ENCODE data around the gene CLCA1. TPM values are rescaled to one million over a fixed set of nuclear protein-coding genes. Genes with fewer than 3 reads are reported as not detected.

The CLCA1 gene
- total and polyA plus RNA-seq, 7 donors = 0.83 to 262 (median 192) TPM; not detected in 3

- H3K9me3 ChIP-seq = no peaks in the 10 kb centered on the region
- H3K27me3 ChIP-seq = no peaks in the 10 kb centered on the region
- no peak overlapping the region for H3K4me3 ChIP-seq
- H3K36me3 ChIP-seq = no peaks in the 10 kb centered on the region
- DNase-seq = no peak
- no peak overlapping the region for H3K27ac ChIP-seq
- intact Hi-C loops (cut with DNase I) = no loop called here
- no peak for TF ChIP-seq EP300 (IDR thresholded peaks at IDR 0.05)
- TF ChIP-seq, protein P1, sequence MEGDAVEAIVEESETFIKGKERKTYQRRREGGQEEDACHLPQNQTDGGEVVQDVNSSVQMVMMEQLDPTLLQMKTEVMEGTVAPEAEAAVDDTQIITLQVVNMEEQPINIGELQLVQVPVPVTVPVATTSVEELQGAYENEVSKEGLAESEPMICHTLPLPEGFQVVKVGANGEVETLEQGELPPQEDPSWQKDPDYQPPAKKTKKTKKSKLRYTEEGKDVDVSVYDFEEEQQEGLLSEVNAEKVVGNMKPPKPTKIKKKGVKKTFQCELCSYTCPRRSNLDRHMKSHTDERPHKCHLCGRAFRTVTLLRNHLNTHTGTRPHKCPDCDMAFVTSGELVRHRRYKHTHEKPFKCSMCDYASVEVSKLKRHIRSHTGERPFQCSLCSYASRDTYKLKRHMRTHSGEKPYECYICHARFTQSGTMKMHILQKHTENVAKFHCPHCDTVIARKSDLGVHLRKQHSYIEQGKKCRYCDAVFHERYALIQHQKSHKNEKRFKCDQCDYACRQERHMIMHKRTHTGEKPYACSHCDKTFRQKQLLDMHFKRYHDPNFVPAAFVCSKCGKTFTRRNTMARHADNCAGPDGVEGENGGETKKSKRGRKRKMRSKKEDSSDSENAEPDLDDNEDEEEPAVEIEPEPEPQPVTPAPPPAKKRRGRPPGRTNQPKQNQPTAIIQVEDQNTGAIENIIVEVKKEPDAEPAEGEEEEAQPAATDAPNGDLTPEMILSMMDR (IDR thresholded peaks at IDR 0.05) = no peak
- TF ChIP-seq POLR2AphosphoS5 (IDR thresholded peaks at IDR 0.05) = no peak
- TF ChIP-seq POLR2A (IDR thresholded peaks at IDR 0.05) = no peak
- no peaks in the 10 kb centered on the region for H3K4me1 ChIP-seq
- 76 to 88% methylated on average over 4 of the region's 4 CpGs for WGBS, 2 donors
Observed at GRCh38 chr1:86447198-86447790, 21.4 kb upstream of the CLCA1 start.

- Histone ChIP-seq H3K9me3 (no peaks in the 10 kb centered on the region), H3K27ac (no peak overlapping the region), H3K4me3 (no peak overlapping the region), H3K27me3 (no peaks in the 10 kb centered on the region), H3K4me1 (no peaks in the 10 kb centered on the region), H3K36me3 (no peaks in the 10 kb centered on the region)
- DNase-seq = no peak
- TF ChIP-seq POLR2AphosphoS5 (IDR thresholded peaks at IDR 0.05) = no peak
- TF ChIP-seq POLR2A (IDR thresholded peaks at IDR 0.05) = no peak
- TF ChIP-seq EP300 (IDR thresholded peaks at IDR 0.05) = no peak
- TF ChIP-seq, protein P1 (IDR thresholded peaks at IDR 0.05) = no peak
- intact Hi-C loops (cut with DNase I) = no loop called here
- 24 to 74% methylated on average over 1 of the region's 1 CpG for WGBS, 2 donors
Observed at GRCh38 chr1:86448670-86449069, 20.1 kb upstream of the CLCA1 start.

- Histone ChIP-seq H3K27me3 (no peaks in the 10 kb centered on the region), H3K4me1 (no peaks in the 10 kb centered on the region), H3K9me3 (no peaks in the 10 kb centered on the region), H3K4me3 (no peak overlapping the region), H3K36me3 (no peaks in the 10 kb centered on the region), H3K27ac (no peak overlapping the region)
- intact Hi-C loops (cut with DNase I) = no loop called here
- TF ChIP-seq, protein P1 (IDR thresholded peaks at IDR 0.05) = no peak
- TF ChIP-seq POLR2AphosphoS5 (IDR thresholded peaks at IDR 0.05) = no peak
- no peak for TF ChIP-seq EP300 (IDR thresholded peaks at IDR 0.05)
- TF ChIP-seq POLR2A (IDR thresholded peaks at IDR 0.05) = no peak
- WGBS, 2 donors = 9 to 61% methylated on average over 1 of the region's 1 CpG
- DNase-seq = no peak
Observed at GRCh38 chr1:86449103-86449502, 19.6 kb upstream of the CLCA1 start.

DNA sequence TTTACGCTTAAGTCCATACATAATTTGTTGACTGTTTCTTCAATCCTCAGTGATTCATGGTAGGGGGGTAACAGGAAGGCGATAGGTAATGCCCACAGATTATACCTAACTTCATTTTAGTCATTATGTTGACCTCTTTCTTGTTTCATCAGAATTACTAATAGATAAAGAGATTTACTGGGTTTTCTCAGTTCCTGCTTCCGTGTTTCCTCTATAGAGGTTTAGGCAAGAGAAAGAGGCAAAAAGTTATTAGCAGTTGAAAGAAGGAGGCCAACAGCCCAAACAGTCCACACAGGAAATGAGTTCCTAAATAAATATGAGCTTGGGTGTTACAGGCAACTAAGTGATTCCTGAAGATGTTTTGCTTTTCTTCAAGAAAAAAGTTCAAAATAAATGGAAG lies 17.9 kb upstream of the CLCA1 start:
- H3K9me3 ChIP-seq = no peaks in the 10 kb centered on the region
- TF ChIP-seq EP300 (IDR thresholded peaks at IDR 0.05) (no peak), POLR2AphosphoS5 (IDR thresholded peaks at IDR 0.05) (no peak), POLR2A (IDR thresholded peaks at IDR 0.05) (no peak)
- TF ChIP-seq, protein P1 (IDR thresholded peaks at IDR 0.05) = no peak
- H3K4me1 ChIP-seq = no peaks in the 10 kb centered on the region
- 64% methylated on average over 3 of the region's 3 CpGs for WGBS, 2 donors
- no peak overlapping the region for H3K4me3 ChIP-seq
- intact Hi-C loops (cut with DNase I) = no loop called here
- no peaks in the 10 kb centered on the region for H3K36me3 ChIP-seq
- no peak for DNase-seq
- H3K27ac ChIP-seq = no peak overlapping the region
- H3K27me3 ChIP-seq = no peaks in the 10 kb centered on the region

DNA sequence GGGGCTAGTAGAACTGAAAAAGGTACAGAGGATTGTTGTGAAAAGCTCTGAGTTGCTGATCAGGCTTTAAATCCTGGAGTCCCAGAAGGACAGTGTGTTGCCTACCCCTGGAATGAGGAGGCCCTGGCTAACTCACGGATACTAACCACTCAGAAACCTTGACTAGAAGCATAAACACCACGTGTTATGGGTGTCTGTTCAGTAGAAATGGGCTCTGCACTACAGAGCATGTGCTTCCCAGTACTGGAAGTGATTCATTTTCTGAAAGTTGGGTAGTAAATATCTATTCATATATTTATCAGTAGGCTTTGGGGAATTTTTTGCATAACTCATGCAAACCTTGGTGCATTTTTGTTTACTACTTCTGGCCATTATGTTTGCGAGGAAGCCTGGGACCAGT lies 15.1 kb upstream of the CLCA1 start:
- H3K9me3 ChIP-seq = no peaks in the 10 kb centered on the region
- no peak for DNase-seq
- no peak overlapping the region for H3K27ac ChIP-seq
- TF ChIP-seq POLR2AphosphoS5 (IDR thresholded peaks at IDR 0.05) (no peak), POLR2A (IDR thresholded peaks at IDR 0.05) (no peak), EP300 (IDR thresholded peaks at IDR 0.05) (no peak)
- TF ChIP-seq, protein P1 (IDR thresholded peaks at IDR 0.05) = no peak
- no peaks in the 10 kb centered on the region for H3K27me3 ChIP-seq
- no peaks in the 10 kb centered on the region for H3K4me1 ChIP-seq
- intact Hi-C loops (cut with DNase I) = no loop called here
- H3K4me3 ChIP-seq = no peak overlapping the region
- WGBS, 2 donors = 79 to 80% methylated on average over 3 of the region's 3 CpGs
- H3K36me3 ChIP-seq = no peaks in the 10 kb centered on the region

Measured in sigmoid colon (tissue), 7 donors.